NCI-H2081 (cell line): ENCODE results near the gene ATG9B.

Experiments used
- DNase-seq, 2 experiments: peaks; one replicate each; lab custom pipeline; 2025; lab: John Stamatoyannopoulos, UW

The ATG9B gene

DNA sequence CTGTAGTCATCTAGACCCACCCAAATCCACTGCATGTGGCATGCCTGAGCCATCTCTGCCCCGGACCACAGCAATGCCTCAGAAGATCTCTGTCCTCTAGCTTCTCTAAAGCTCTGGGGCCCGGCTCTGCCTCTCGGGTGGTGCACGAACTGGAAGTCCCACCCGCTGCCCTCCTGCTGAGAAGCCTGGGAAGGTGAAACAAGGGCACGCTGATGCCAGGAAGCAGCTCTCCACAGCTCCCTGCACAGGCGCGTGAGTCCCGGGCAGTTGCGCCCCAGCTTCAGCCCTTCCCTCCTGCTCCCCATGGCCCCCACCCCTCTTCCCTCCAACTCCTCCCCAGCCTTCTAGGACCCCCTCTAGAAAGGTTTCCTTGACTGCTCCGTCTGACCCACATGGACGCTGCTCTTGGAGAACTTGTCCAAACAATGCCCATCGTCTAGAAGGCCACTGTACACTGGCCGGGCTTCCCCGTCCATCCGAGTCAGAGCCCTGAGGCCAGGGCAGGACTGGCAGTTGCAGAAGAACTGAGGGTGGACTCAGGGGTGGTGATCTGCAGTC lies 58.9 kb downstream of the ATG9B start:
- no peak for DNase-seq
